Neuronal stem cell (in vitro differentiated cells): ENCODE results near the gene IQCM.

Experiments used
- DNase-seq: peaks from one replicate; pipeline ENCODE4 v3.0.0-alpha.2; 2013; ENCODE audit warnings: low spot score
- H2AFZ ChIP-seq: one replicate; pipeline ENCODE4 v1.6.1; 2013; ENCODE audit warnings: mild to moderate bottlenecking, low read length, inconsistent platforms
- H2AK5ac ChIP-seq: 2 replicates; pipeline ENCODE4 v1.6.1; 2013; ENCODE audit warnings: low read depth, mild to moderate bottlenecking, inconsistent platforms, low read length, moderate library complexity, mixed read lengths
- H2BK120ac ChIP-seq: 2 replicates; pipeline ENCODE4 v1.6.1; 2013; ENCODE audit warnings: low read depth, mild to moderate bottlenecking, inconsistent platforms, low read length, moderate library complexity, mixed read lengths
- H2BK12ac ChIP-seq: one replicate; pipeline ENCODE4 v1.6.1; 2013; ENCODE audit warnings: low read length, inconsistent platforms
- H2BK15ac ChIP-seq: 2 replicates; pipeline ENCODE4 v1.6.1; 2013; ENCODE audit warnings: mild to moderate bottlenecking, low read length, inconsistent platforms, mixed read lengths
- H2BK5ac ChIP-seq: one replicate; pipeline ENCODE4 v1.6.1; 2013; ENCODE audit warnings: inconsistent platforms, mild to moderate bottlenecking, low read length, moderate library complexity
- H3K14ac ChIP-seq: one replicate; pipeline ENCODE4 v1.6.1; 2013; ENCODE audit warnings: low read length, inconsistent platforms
- H3K18ac ChIP-seq: 2 replicates; pipeline ENCODE4 v1.6.1; 2013; ENCODE audit warnings: low read length, inconsistent platforms
- H3K23ac ChIP-seq: 2 replicates; pipeline ENCODE4 v1.6.1; 2013; ENCODE audit warnings: low read depth, mild to moderate bottlenecking, mixed read lengths, low read length, inconsistent platforms; ENCODE audit not compliant: poor library complexity
- H3K27ac ChIP-seq: replicated peaks from 3 replicates; pipeline ENCODE4 v1.5.1; 2013; ENCODE audit warnings: low read length, inconsistent platforms
- H3K27me3 ChIP-seq, 3 experiments: 2 replicates each; pipeline ENCODE4 v1.6.1; 2013; ENCODE audit warnings: low read length in 3 of 3, mild to moderate bottlenecking in 2 of 3, inconsistent platforms in 1 of 3, low read depth in 1 of 3, mixed read lengths in 1 of 3, moderate library complexity in 1 of 3; ENCODE audit not compliant: control insufficient read depth in 3 of 3, insufficient read depth in 3 of 3
- H3K36me3 ChIP-seq, 2 donors: replicated peaks in 1 of 2; 2 replicates each; pipeline ENCODE4 v1.6.1; 2013; ENCODE audit warnings: low read length in 2 of 2; ENCODE audit not compliant: control insufficient read depth in 2 of 2, insufficient read depth in 2 of 2
- H3K4ac ChIP-seq: 2 replicates; pipeline ENCODE4 v1.6.1; 2013; ENCODE audit warnings: inconsistent platforms, mild to moderate bottlenecking, low read length, moderate library complexity
- H3K4me1 ChIP-seq, 2 donors: 1 replicate in 1 of 2; 2 replicates in 1 of 2; pipeline ENCODE4 v1.6.1; 2013; ENCODE audit warnings: low read length in 2 of 2, low read depth in 1 of 2; ENCODE audit not compliant: control insufficient read depth in 2 of 2, insufficient read depth in 1 of 2
- H3K4me2 ChIP-seq: one replicate; pipeline ENCODE4 v1.6.1; 2013; ENCODE audit warnings: mild to moderate bottlenecking, low read length, inconsistent platforms; ENCODE audit not compliant: insufficient read depth, poor library complexity, severe bottlenecking
- H3K4me3 ChIP-seq, 2 donors: 2 replicates each; pipeline ENCODE4 v1.5.1; 2013; ENCODE audit warnings: low read length in 2 of 2, mild to moderate bottlenecking in 2 of 2, inconsistent platforms in 1 of 2, moderate library complexity in 1 of 2
- H3K79me1 ChIP-seq: one replicate; pipeline ENCODE4 v1.6.1; 2013; ENCODE audit warnings: low read depth, mild to moderate bottlenecking, inconsistent platforms, low read length, moderate library complexity
- H3K9ac ChIP-seq: one replicate; pipeline ENCODE4 v1.6.1; 2013; ENCODE audit warnings: mild to moderate bottlenecking, low read depth, low read length, inconsistent platforms; ENCODE audit not compliant: poor library complexity
- H3K9me3 ChIP-seq, 2 donors: replicated peaks in 1 of 2; 2 replicates each; pipeline versions ENCODE3 to v1.6.1; 2013; ENCODE audit warnings: low read length in 2 of 2, mild to moderate bottlenecking in 2 of 2, inconsistent platforms in 1 of 2, low read depth in 1 of 2, mixed read lengths in 1 of 2, moderate library complexity in 1 of 2; ENCODE audit not compliant: control insufficient read depth in 2 of 2, insufficient read depth in 1 of 2
- H4K8ac ChIP-seq: one replicate; pipeline ENCODE4 v1.6.1; 2013; ENCODE audit warnings: low read depth, mild to moderate bottlenecking, inconsistent platforms, low read length, moderate library complexity
- H4K91ac ChIP-seq: one replicate; pipeline ENCODE4 v1.6.1; 2013; ENCODE audit warnings: low read length, low read depth, mild to moderate bottlenecking, inconsistent platforms; ENCODE audit not compliant: poor library complexity
- WGBS, 2 donors: extraction: QIAGEN DNeasy Blood & Tissue Kit; methylation state at CpG; one replicate each; pipeline ENCODE4 v1.1.7; 2013; ENCODE audit warnings: missing lambda C conversion rate in 2 of 2, mixed read lengths in 1 of 2; ENCODE audit not compliant: insufficient read length in 2 of 2, insufficient replicate concordance in 1 of 2; ENCODE audit errors: extremely low coverage in 2 of 2; 5-methylcytosine and 5-hydroxymethylcytosine counted together

The IQCM gene

DNA sequence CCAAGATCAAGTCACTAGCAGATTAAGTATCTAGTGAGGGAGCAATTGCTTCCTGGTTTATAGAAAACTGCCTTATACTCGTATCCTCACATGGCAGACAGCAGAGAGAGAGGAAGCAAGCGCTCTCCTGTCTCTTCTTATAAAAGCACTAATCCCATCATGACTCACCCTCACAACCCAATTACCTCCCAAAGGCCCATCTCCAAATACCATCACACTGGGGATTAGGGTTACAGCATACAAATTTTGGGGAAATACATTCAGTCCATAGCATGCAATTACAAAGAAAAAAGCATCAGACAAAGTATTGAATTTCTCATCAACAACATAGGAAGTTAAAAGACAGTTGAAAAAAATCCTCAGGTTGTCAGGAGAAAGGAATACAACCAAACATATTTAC lies 292.6 kb downstream of the IQCM start:
- Histone ChIP-seq H3K4me1 (no peaks in the 10 kb centered on the region), H3K9ac (no peak overlapping the region), H3K27ac (no peak overlapping the region), H3K79me1 (no peaks in the 10 kb centered on the region), H2AFZ (no peak overlapping the region), H2BK120ac (no peak overlapping the region), H3K4ac (no peak overlapping the region), H3K4me3 (no peak overlapping the region), H3K23ac (no peak overlapping the region), H3K18ac (no peak overlapping the region), H4K8ac (no peak overlapping the region), H3K4me2 (no peak overlapping the region), H3K14ac (no peak overlapping the region), H3K27me3 (no peaks in the 10 kb centered on the region), H4K91ac (no peak overlapping the region), H2BK15ac (no peak overlapping the region), H2AK5ac (no peak overlapping the region), H3K9me3 (no peaks in the 10 kb centered on the region), H3K36me3 (no peaks in the 10 kb centered on the region), H2BK5ac (no peak overlapping the region), H2BK12ac (no peak overlapping the region)
- DNase-seq: no peak
- no CpG with 5 or more reads among the region's 2 CpGs for WGBS, 2 donors

DNA sequence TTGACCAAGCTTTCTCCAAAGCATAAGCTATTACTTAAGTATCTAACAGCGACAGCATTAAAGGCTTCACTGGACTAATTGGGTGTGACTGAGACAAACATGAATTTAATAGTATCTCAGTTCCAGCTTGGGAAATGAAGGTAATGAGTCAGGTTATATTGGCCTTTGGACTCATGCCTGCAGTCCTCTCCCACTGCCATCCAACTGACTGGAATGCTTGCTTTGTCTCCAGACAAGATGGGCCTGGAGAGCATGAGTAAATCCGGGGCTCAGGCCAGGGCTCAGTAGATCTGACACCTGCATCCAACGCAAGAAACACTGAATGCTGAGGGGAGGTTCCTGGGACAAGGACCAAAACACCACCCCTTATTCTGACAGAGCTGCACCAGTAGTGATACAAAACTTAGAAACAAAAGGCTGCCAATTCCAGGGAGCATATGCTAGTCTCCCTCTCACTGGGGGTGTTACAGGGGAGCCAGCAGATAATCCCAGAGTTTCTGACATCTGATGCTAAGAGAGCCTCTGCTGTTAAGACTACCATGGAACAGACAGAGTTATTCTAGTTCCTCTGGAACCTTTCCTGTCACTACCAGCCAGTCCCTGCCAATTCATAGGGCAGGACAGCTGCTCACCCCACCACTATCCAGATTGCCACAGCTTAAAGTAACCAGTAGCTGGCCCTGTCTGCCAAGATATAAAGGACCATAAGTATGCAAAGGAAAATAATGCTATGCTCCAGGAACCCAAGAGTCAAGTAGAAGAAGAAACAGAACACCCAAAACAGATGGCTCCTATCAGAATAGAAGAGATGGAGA lies 293.8 kb downstream of the IQCM start:
- Histone ChIP-seq H3K4me3 (no peak overlapping the region), H4K8ac (no peak overlapping the region), H2BK120ac (no peak overlapping the region), H3K23ac (no peak overlapping the region), H3K14ac (no peak overlapping the region), H3K4ac (no peak overlapping the region), H3K4me2 (no peak overlapping the region), H2AFZ (no peak overlapping the region), H3K9ac (no peak overlapping the region), H3K79me1 (no peaks in the 10 kb centered on the region), H2AK5ac (no peak overlapping the region), H3K9me3 (no peaks in the 10 kb centered on the region), H2BK15ac (no peak overlapping the region), H4K91ac (no peak overlapping the region), H3K18ac (no peak overlapping the region), H3K27me3 (no peaks in the 10 kb centered on the region), H3K4me1 (no peaks in the 10 kb centered on the region), H3K36me3 (no peaks in the 10 kb centered on the region), H2BK12ac (no peak overlapping the region), H3K27ac (no peak overlapping the region), H2BK5ac (no peak overlapping the region)
- DNase-seq: peak; percentile 2
- whole genome bisulfite sequencing, 2 donors: no CpG with 5 or more reads among the region's 3 CpGs

DNA sequence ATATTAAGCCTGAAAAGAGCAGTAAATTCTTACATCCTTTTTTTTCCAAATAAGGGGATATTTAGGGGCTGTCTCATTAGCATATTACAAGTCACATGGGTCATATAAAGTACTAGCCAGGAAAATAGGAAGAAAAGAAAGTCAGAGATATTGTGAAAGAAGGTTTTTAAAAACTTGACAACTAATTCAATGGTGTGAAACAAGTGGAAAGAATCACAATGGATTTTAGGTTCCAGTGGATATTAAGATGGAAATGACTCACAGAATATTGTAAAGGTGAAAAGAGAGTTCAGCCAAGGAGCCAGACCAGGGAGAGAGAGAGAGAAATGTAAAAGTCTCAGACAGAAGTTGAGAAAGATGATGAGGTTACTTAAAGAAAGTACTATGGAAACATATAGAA lies 297.2 kb downstream of the IQCM start:
- H3K18ac ChIP-seq: no peak overlapping the region
- DNase-seq: no peak

DNA sequence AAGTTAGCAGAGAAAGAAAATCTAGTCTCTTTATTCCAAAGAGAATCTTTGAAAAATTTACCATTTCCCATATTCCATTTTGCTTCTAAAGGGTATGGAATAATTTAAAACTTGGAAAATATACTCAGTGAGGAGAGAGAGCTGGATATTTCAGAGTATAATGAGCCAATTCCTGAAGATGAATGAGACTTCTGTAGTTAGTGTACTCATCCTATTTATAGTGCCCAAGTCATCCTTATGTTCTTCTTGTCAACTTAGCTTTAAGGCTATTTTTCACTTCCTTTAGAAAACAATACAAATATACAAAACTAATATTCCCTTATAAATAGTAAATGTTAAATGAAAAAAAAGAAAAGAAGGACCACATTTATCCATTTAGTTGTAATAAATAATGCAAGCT lies 302.6 kb downstream of the IQCM start:
- H3K27ac ChIP-seq: no peak overlapping the region
- no peak overlapping the region for H2AK5ac ChIP-seq
- no peak overlapping the region for H2BK120ac ChIP-seq
- H3K18ac ChIP-seq: no peak overlapping the region
- H2BK5ac ChIP-seq: no peak overlapping the region
- H2BK12ac ChIP-seq: no peak overlapping the region
- no peak overlapping the region for H2AFZ ChIP-seq
- H3K4me1 ChIP-seq: no peaks in the 10 kb centered on the region
- no peak overlapping the region for H3K14ac ChIP-seq
- H4K8ac ChIP-seq: no peak overlapping the region
- no peaks in the 10 kb centered on the region for H3K9me3 ChIP-seq
- H3K36me3 ChIP-seq: no peaks in the 10 kb centered on the region
- no peak overlapping the region for H3K4ac ChIP-seq
- no peak overlapping the region for H4K91ac ChIP-seq
- H3K9ac ChIP-seq: no peak overlapping the region
- H3K27me3 ChIP-seq: no peaks in the 10 kb centered on the region
- H2BK15ac ChIP-seq: no peak overlapping the region
- no peak for DNase-seq
- no peak overlapping the region for H3K4me2 ChIP-seq
- no peak overlapping the region for H3K23ac ChIP-seq
- H3K79me1 ChIP-seq: no peaks in the 10 kb centered on the region
- H3K4me3 ChIP-seq: no peak overlapping the region

More for the DNA sequence above, 297.2 kb downstream of the IQCM start:
- Histone ChIP-seq H3K23ac (no peak overlapping the region), H2BK5ac (no peak overlapping the region), H4K8ac (no peak overlapping the region), H3K4ac (no peak overlapping the region), H3K27me3 (no peaks in the 10 kb centered on the region), H3K9me3 (no peaks in the 10 kb centered on the region), H3K36me3 (no peaks in the 10 kb centered on the region), H3K4me1 (no peaks in the 10 kb centered on the region), H3K27ac (no peak overlapping the region), H3K4me3 (no peak overlapping the region), H2BK120ac (no peak overlapping the region), H3K79me1 (no peaks in the 10 kb centered on the region), H2AK5ac (no peak overlapping the region), H3K9ac (no peak overlapping the region), H4K91ac (no peak overlapping the region), H2BK15ac (no peak overlapping the region), H2AFZ (no peak overlapping the region), H3K4me2 (no peak overlapping the region), H2BK12ac (no peak overlapping the region), H3K14ac (no peak overlapping the region)
